ENCODE results near the gene MYB.

GRCh38 chr6:135261872-135262725, 81.0 kb downstream of the MYB start:
- TF ChIP-seq CTCF (conservative IDR thresholded peaks at IDR 0.05; ENCODE audit: low read length) = no peak
- TF ChIP-seq EZH2phosphoT487 (IDR thresholded peaks at IDR 0.05; ENCODE audit: borderline replicate concordance, low read depth, low read length) = no peak

Data from OCI-LY7 (cell line).